Measurements from ENCODE around the gene OR10AD1. TPM values are rescaled to one million over a fixed set of nuclear protein-coding genes. Genes with fewer than 3 reads are reported as not detected.
A peak's percentile ranks its signal among the peaks of the same experiment; 100 is the strongest.

OR10AD1 gene
- total and polyA plus RNA-seq, 9 of the 15 experiments (the other 6 are each of a cell fraction or from before 2014, with no cell fraction given) = not detected

DNA sequence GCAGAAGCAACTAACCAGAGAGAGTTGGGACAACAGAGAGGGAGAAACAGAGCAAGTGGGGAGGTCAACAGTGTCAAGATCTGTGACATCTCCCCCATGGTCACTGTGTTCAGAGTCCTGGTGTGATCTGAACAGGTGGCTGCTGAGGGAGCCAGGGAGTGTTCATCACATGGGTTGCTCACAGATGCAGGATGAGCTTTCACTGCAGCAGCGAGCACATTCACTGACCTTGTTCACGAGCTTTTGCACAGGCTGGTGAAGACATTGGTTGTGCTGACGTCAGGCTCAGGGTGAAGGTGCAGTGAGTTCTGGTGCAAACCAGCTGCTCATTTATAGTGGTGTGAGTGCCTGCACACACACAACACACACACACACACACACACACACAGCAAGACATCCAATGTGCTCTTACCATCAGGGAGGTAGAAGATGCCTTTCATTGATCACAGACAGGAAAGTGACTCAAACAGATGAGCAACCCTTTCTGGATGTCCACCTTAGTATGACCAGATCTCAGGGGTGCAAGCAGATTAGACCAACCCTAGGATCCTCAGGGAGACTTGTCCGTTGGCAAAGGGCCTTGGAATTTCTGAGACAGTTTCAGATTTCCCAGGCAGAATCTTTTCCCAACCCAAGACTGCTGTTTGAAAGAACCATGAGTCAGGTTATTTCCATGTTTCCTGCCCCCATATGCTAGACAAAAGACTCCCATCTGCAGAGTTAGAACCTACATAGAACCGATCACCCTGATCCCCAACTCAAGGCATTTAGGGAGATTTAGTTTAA is 44.3 kb upstream of the OR10AD1 start:
- Histone ChIP-seq H3K4me3 (no peak overlapping the region), H3K4me1 (replicated peaks in 1 of 2; ENCODE audit: control insufficient read depth in 2 of 2, insufficient read depth in 2 of 2, low read length in 2 of 2) (no peaks in the 10 kb centered on the region), H3K9ac (ENCODE audit: insufficient read depth in 1 of 2, low read depth in 2 of 2, low read length in 2 of 2) (no peak overlapping the region), H4K20me1 (replicated peaks; ENCODE audit: control insufficient read depth, insufficient read depth, low read length) (no peaks in the 10 kb centered on the region), H3K79me2 (ENCODE audit: control insufficient read depth, insufficient read depth, low read length) (no peaks in the 10 kb centered on the region), H3K36me3 (ENCODE audit: control insufficient read depth, insufficient read depth, low read length) (no peaks in the 10 kb centered on the region), H3K9me1 (ENCODE audit: control insufficient read depth, insufficient read depth, low read length) (no peaks in the 10 kb centered on the region), H2AFZ (ENCODE audit: low read depth, low read length) (no peak overlapping the region), H3K27me3 (ENCODE audit: control insufficient read depth in 2 of 2, insufficient read depth in 2 of 2, low read length in 2 of 2) (peaks cover 0 to 10% of the 10 kb centered on the region in 2 experiments; a peak in 2 of 5 replicates), H3K27ac (ENCODE audit: extremely low read depth, low read depth, low read length) (no peak overlapping the region), H3K4me2 (ENCODE audit: insufficient read depth, low read length) (no peak overlapping the region), H3K9me3 (replicated peaks; ENCODE audit: control insufficient read depth, insufficient read depth, low read depth, low read length) (no peaks in the 10 kb centered on the region)
- no TSS peak for BruUV-seq (replicated peaks)
- no peak for FAIRE-seq
- no peak for DNase-seq (ENCODE audit: extremely low read depth in 1 of 4, low spot score in 3 of 4)
- in situ Hi-C loops (cut with MboI) (no loop called here), intact Hi-C loops (cut with micrococcal nuclease) (no loop called here)
- no peak for ATAC-seq
- TF ChIP-seq XRCC3 (IDR thresholded peaks at IDR 0.05) (no peak), MAFG (tag; conservative IDR thresholded peaks at IDR 0.05) (0 out of 2 replicates have a peak, but pooled peaks have one; percentile 7), PCBP1 (IDR thresholded peaks at IDR 0.05; ENCODE audit: low read depth, low read length, poor library complexity, severe bottlenecking) (no peak)
- TF ChIP-seq, protein P1, sequence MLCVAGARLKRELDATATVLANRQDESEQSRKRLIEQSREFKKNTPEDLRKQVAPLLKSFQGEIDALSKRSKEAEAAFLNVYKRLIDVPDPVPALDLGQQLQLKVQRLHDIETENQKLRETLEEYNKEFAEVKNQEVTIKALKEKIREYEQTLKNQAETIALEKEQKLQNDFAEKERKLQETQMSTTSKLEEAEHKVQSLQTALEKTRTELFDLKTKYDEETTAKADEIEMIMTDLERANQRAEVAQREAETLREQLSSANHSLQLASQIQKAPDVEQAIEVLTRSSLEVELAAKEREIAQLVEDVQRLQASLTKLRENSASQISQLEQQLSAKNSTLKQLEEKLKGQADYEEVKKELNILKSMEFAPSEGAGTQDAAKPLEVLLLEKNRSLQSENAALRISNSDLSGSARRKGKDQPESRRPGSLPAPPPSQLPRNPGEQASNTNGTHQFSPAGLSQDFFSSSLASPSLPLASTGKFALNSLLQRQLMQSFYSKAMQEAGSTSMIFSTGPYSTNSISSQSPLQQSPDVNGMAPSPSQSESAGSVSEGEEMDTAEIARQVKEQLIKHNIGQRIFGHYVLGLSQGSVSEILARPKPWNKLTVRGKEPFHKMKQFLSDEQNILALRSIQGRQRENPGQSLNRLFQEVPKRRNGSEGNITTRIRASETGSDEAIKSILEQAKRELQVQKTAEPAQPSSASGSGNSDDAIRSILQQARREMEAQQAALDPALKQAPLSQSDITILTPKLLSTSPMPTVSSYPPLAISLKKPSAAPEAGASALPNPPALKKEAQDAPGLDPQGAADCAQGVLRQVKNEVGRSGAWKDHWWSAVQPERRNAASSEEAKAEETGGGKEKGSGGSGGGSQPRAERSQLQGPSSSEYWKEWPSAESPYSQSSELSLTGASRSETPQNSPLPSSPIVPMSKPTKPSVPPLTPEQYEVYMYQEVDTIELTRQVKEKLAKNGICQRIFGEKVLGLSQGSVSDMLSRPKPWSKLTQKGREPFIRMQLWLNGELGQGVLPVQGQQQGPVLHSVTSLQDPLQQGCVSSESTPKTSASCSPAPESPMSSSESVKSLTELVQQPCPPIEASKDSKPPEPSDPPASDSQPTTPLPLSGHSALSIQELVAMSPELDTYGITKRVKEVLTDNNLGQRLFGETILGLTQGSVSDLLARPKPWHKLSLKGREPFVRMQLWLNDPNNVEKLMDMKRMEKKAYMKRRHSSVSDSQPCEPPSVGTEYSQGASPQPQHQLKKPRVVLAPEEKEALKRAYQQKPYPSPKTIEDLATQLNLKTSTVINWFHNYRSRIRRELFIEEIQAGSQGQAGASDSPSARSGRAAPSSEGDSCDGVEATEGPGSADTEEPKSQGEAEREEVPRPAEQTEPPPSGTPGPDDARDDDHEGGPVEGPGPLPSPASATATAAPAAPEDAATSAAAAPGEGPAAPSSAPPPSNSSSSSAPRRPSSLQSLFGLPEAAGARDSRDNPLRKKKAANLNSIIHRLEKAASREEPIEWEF (CRISPR knock-in tag; IDR thresholded peaks at IDR 0.05) = no peak
- 5% methylated on average over 5 of the region's 5 CpGs for WGBS (ENCODE audit: insufficient coverage, low coverage, missing lambda C conversion rate)
- ChIA-PET CTCF (ENCODE audit: low intra/inter-chr PET ratio) (no interaction called here), POLR2A (interaction anchor here (1.2 kb wide), 1 partner anchor 11 kb away, joined by 3 read pairs; no protein-coding TSS in a partner anchor)

Measured in K562 (cell line).